Dermis microvascular lymphatic vessel endothelial cell (primary cell): Measurements from ENCODE around the gene USP37. TPM values are rescaled to one million over a fixed set of nuclear protein-coding genes. Genes with fewer than 3 reads are reported as not detected.
"Not testable (repeated sequence)": the region's sequence is repeated elsewhere in the genome, so short reads cannot be mapped to it uniquely, and the experiment has no call there.

Experiments used
- DNase-seq, 2 donors: peaks; one replicate each; pipeline versions ENCODE4 v3.0.0 to v3.0.0-alpha.2; 2010; ENCODE audit warnings: low read depth in 2 of 2
- total RNA-seq: library from RNA; depleted of rRNA; stranded (reverse); fragments of >200 nt; gene quantifications from 2 replicates; pipeline ENCODE4 v1.2.1, GENCODE V29; 2014

The USP37 gene
- total RNA-seq, 1 donor from 2014 or later, result 8.3 TPM

- peak in 1 of 2 donors; percentile 26 for DNase-seq
Measured at GRCh38 chr2:218557941-218558340, 10.2 kb downstream of the USP37 start.

- DNase-seq, result no peak
Measured at GRCh38 chr2:218555527-218555926, 12.6 kb downstream of the USP37 start.

DNA sequence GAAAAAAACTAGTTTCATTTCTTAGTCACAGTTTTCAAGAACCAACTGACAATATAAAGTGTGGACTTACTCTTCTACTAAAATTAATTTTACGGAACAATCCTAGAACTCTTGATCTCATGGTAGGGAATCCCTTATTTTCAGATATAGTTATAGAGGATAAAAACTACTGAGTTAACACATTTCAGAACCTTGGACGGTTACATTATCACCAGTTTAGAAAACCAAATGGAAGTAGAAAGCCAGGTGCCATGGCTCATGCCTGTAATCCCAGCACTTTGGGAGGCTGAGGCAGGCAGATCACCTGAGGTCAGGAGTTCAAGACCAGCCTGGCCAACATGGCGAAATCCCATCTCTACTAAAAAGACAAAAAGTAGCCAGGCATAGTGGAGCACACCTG is 13.9 kb downstream of the USP37 start:
- not testable (repeated sequence) for DNase-seq

GRCh38 chr2:218547978-218548377 is 20.2 kb downstream of the USP37 start:
- no peak for DNase-seq

DNA sequence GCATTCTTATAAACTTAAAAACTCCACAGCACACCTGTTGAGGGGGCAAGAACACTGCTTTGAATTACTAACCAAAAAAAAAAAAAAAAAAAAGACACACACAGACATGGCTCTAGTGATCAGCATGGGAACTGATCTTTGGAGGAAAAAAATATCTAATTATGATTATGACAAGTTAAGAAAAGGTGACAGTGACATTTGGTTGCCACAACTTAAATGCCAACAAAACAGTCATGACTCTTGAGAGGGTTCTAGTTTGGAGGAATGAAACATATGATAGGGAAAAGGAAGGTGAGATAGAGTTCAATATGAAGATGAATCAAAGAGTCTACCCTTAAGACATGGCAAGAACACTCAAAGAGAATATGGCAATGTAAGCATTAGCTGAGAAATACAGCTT is 20.6 kb downstream of the USP37 start:
- DNase-seq, result no peak

DNA sequence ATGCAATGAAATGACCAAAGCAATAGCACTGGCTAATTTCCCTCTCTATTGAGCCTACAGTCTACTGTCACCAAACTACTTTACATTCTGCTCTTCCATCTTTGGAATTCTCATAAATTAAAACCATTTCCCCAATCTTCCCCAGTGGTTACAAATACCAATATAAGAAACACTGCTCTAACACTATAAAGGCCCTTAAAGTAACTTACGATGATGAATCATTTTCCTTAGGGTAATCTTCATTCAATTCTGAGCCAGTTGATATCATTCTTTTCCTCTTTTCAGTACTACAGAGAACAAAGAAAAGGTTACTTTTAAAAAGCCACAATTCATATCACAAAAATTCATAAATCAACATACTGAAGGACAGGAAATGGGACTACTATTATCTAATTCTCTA is 22.1 kb downstream of the USP37 start:
- DNase-seq, result no peak

DNA sequence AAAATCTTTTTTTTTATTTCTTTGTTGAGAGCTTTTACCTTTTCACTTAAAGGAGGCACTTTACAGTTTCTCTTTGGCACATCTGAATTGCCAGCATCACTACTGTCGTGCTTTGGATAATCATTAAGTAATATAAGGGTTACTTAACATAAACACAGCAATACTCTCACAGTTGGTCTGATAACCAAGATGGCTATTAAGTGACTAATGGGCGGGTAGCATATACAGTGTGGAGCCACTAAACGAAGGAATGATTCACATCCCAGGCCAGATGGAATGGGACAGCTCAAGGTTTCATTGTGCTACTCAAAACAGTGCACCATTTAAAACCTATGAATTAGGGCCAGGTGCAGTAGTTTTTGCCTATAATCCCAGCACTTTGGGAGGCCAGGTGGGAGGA is 28.1 kb downstream of the USP37 start:
- DNase-seq, result no peak

DNA sequence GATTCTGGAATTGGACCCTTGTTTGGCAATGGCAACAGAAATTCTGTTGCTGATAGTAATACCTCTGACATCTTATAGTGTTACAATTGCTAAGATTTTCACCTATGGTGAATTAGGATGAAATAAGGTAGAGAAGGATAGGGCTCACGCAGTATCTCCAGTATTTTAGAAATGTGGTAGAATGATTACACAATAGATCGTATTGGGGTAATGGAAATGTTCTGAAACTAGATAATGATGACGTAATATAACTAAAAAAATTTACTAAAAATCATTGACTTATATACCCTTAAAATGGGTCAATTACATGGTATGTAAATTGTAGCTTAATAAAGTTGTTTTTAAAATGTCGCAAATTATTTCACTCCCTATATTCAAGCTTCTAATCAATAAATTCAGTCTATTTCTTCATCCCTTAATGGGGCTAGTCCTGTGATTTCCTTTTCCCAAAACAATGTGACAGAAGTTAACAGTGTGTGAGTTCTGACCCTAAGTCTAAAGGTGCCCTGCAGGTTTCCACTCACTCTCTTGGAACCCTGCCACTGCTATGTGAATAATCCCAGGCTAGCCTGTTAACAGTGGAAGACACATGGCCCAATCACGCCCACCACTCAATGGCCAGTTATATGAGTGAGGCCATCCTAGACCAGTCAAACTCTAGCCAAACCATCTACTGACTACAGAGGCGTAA is 31.2 kb downstream of the USP37 start:
- peak; percentile 24 to 33 for DNase-seq

DNA sequence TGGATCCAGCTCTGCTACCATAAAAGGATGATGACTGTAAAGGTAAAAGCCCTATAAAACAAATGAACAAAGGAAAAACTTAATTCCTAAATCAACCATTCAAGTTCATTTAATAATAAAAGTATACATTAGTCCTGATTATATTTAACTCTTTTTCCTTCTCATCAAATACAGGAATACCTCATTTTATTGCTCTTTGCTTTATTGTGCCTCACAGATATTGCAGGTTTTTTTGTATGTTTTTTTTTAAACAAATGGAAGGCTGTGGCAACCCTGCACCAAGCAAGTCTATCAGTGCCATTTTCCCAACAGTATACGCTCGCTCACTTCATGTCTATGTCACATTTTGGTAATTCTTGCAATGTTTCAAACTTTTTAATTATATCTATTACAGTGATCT is 38.2 kb downstream of the USP37 start:
- no peak for DNase-seq

DNA sequence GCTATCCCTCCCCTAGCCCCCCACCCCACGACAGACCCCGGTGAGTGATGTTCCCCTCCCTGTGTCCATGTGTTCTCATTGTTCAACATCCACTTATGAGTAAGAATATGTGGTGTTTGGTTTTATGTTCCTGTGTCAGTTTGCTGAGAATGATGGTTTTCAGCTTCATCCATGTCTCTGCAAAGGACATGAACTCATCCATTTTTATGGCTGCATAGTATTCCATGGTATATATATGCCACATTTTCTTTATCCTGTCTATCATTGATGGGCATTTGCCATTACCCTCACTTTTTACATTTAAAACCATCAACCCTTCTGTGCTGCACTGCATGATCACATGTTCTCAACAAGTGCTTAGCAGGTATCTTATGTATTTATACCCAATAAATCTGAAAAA is 39.7 kb downstream of the USP37 start:
- not testable (repeated sequence) for DNase-seq

DNA sequence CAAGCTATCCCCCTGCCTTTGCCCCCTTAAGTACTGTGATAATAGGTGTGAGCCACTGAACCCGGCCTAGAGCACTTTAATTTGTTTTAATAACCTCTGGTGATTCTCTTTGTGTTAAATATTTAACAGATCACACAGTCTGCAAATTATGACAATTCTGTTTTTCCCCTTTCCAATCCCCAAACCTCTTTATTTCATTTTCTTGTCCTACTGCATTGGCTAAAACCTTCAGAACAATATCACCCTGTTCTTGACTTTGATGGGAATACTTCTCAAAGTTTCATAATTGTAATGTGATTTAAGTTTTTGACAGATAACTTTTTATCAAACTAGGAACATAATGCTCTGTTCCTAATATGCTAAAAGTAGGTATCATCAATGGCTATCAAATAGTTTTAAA is 44.5 kb downstream of the USP37 start:
- DNase-seq, result no peak

GRCh38 chr2:218518876-218519275 is 49.3 kb downstream of the USP37 start:
- DNase-seq, result no peak

GRCh38 chr2:218517434-218518206 is 50.5 kb downstream of the USP37 start:
- DNase-seq, result no peak

GRCh38 chr2:218516614-218517013 is 51.5 kb downstream of the USP37 start:
- DNase-seq, result peak; percentile 4 to 30

DNA sequence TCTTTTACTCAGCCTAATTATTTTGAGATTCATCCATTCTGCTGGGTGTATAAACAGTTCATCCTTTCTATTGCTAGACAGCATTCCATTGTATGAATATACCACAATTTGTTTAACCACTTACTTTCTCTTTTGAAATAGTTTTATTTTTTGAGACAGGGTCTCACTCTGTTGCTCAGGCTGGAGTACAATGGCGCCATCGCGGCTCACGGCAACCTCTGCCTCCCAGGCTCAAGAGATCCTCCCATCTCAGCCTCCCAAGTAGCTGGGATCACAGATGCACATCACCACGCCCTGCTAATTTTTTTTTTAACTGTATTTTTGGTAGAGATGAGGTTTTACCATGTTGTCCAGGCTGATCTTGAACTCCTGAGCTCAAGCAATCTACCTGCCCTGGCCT is 54.5 kb downstream of the USP37 start:
- DNase-seq, result no peak

DNA sequence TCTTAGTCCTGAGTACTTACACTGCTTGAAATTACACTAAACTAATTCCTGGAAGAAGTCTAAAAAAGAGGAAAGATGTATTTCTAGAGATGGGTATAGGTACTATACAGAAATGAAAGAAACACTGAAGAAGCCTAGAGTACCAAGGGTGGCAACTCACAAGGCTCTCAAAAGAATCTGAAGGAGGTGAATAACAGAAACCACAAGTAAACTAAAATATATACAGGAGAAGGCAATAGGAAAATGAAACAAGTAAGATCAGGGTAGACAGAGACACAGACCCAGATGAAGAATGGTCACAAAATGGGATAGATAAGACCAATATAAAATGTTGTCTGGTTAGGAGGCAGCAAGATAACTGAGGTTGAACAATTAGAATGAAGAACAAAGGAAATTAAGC is 59.9 kb downstream of the USP37 start:
- no peak for DNase-seq

GRCh38 chr2:218505754-218506371 is 62.3 kb downstream of the USP37 start:
- DNase-seq, result no peak

GRCh38 chr2:218501665-218502064 is 66.5 kb downstream of the USP37 start:
- peak in 1 of 2 donors; percentile 61 for DNase-seq

GRCh38 chr2:218500501-218501060 is 67.6 kb downstream of the USP37 start:
- DNase-seq, result no peak

GRCh38 chr2:218485986-218486667 is 82.0 kb downstream of the USP37 start:
- no peak for DNase-seq

GRCh38 chr2:218482651-218483050 is 85.5 kb downstream of the USP37 start:
- no peak for DNase-seq

GRCh38 chr2:218479595-218479994 is 88.6 kb downstream of the USP37 start:
- DNase-seq, result no peak
